B cell (primary cell): ENCODE results near the gene KNOP1. TPM values are rescaled to one million over a fixed set of nuclear protein-coding genes. Genes with fewer than 3 reads are reported as not detected.

ENCODE experiments used
- ATAC-seq: fragments of 200-7000 bp; cut with Tn5 transposase; one replicate; pipeline ENCODE4 v1.10.0; 2021; ENCODE audit warnings: low read depth, mild to moderate bottlenecking, moderate number of reproducible peaks, moderate library complexity
- CTCF ChIA-PET: fragments of 350-600 bp; sonication (Branson Sonifier 250); formaldehyde crosslinking; loops from one replicate; lab custom pipeline; 2021; ENCODE audit warnings: antibody characterized with exemption, inconsistent platforms; lab: Charles Lee
- POLR2A ChIA-PET: fragments of 350-600 bp; sonication (Branson Sonifier 250); formaldehyde crosslinking; loops from one replicate; lab custom pipeline; 2021; ENCODE audit warnings: antibody characterized with exemption; lab: Charles Lee
- DNase-seq: peaks from one replicate; pipeline ENCODE4 v3.0.0; 2013
- H2AFZ ChIP-seq: 2 replicates; pipeline ENCODE4 v1.6.1; 2012; ENCODE audit warnings: mild to moderate bottlenecking, low read depth, low read length; ENCODE audit not compliant: insufficient read depth, poor library complexity, severe bottlenecking
- H3K27ac ChIP-seq, 2 donors: 1 replicate in 1 of 2; 2 replicates in 1 of 2; pipeline ENCODE4 v1.5.1; 2012 to 2013; ENCODE audit warnings: low read length in 2 of 2, mild to moderate bottlenecking in 2 of 2, moderate library complexity in 1 of 2
- H3K27me3 ChIP-seq, 4 experiments: fragments of 200-600 bp in 1 of 4; sonication (generic) in 1 of 4; replicated peaks in 1 of 4; 1 replicate in 2 of 4; 2 replicates in 2 of 4; pipeline versions ENCODE4 v1.6.1 to v1.7.0; 2013 to 2016; ENCODE audit warnings: low read length in 3 of 4, mild to moderate bottlenecking in 2 of 4, mixed read lengths in 1 of 4, moderate library complexity in 1 of 4; ENCODE audit not compliant: insufficient read depth in 4 of 4, control insufficient read depth in 3 of 4; ENCODE audit errors: control extremely low read depth in 1 of 4
- H3K36me3 ChIP-seq, 2 experiments: replicated peaks in 1 of 2; 1 replicate in 1 of 2; 2 replicates in 1 of 2; pipeline versions ENCODE4 v1.6.1 to v1.7.1; 2013; ENCODE audit warnings: low read length in 1 of 2; ENCODE audit not compliant: insufficient read depth in 2 of 2, control insufficient read depth in 1 of 2; ENCODE audit errors: control extremely low read depth in 1 of 2, extremely low read depth in 1 of 2
- H3K4me1 ChIP-seq, 2 donors: fragments of 200-600 bp in 1 of 2; sonication (generic) in 1 of 2; 1 replicate in 1 of 2; 2 replicates in 1 of 2; pipeline versions ENCODE4 v1.5.1 to v1.6.1; 2013 to 2017; ENCODE audit warnings: low read length in 2 of 2; ENCODE audit not compliant: control insufficient read depth in 2 of 2, insufficient read depth in 2 of 2
- H3K4me2 ChIP-seq: replicated peaks from 2 replicates; pipeline ENCODE3; 2012; ENCODE audit warnings: mild to moderate bottlenecking, low read depth, low read length; ENCODE audit not compliant: poor library complexity, severe bottlenecking
- H3K4me3 ChIP-seq, 5 experiments: fragments of 200-600 bp in 1 of 5; sonication (generic) in 1 of 5; 1 replicate in 3 of 5; 2 replicates in 2 of 5; pipeline versions ENCODE4 v1.5.1 to v1.7.0; 2011 to 2016; ENCODE audit warnings: low read length in 4 of 5, mild to moderate bottlenecking in 4 of 5, low read depth in 2 of 5, control low read depth in 1 of 5, moderate library complexity in 1 of 5; ENCODE audit not compliant: insufficient read depth in 1 of 5; ENCODE audit errors: control extremely low read depth in 1 of 5, extremely low read depth in 1 of 5
- H3K79me2 ChIP-seq: fragments of 200-600 bp; sonication (generic); one replicate; pipeline ENCODE4 v1.6.0; 2016; ENCODE audit warnings: low read length; ENCODE audit not compliant: control insufficient read depth, insufficient read depth
- H3K9ac ChIP-seq: fragments of 200-600 bp; sonication (generic); 2 replicates; pipeline ENCODE4 v1.6.1; 2017; ENCODE audit warnings: mild to moderate bottlenecking, low read length, moderate library complexity
- H3K9me3 ChIP-seq, 3 donors: one replicate each; pipeline versions ENCODE4 v1.6.1 to v1.7.1; 2013; ENCODE audit warnings: low read length in 2 of 3; ENCODE audit not compliant: control insufficient read depth in 2 of 3, insufficient read depth in 1 of 3; ENCODE audit errors: control extremely low read depth in 1 of 3
- H4K20me1 ChIP-seq: 2 replicates; pipeline ENCODE4 v1.6.0; 2012; ENCODE audit warnings: mild to moderate bottlenecking, low read length; ENCODE audit not compliant: insufficient read depth, control insufficient read depth, poor library complexity, severe bottlenecking
- H3K27ac Mint-ChIP-seq: one replicate; pipeline ENCODE4 v1.8.0; 2021; ENCODE audit warnings: mixed read lengths
- H3K27me3 Mint-ChIP-seq: one replicate; pipeline ENCODE4 v1.8.0; 2021; ENCODE audit warnings: mixed read lengths
- H3K4me1 Mint-ChIP-seq: one replicate; pipeline ENCODE4 v1.8.0; 2021; ENCODE audit warnings: mixed read lengths
- H3K4me3 Mint-ChIP-seq: one replicate; pipeline ENCODE4 v1.8.0; 2021; ENCODE audit warnings: mixed read lengths
- H3K9me3 Mint-ChIP-seq: one replicate; pipeline ENCODE4 v1.8.0; 2022; ENCODE audit warnings: mixed read lengths; ENCODE audit not compliant: insufficient read depth
- EZH2 ChIP-seq: IDR thresholded peaks from 2 replicates; pipeline ENCODE4 v1.6.1; 2012; ENCODE audit warnings: borderline replicate concordance, low read depth, mild to moderate bottlenecking, moderate library complexity, low read length; ENCODE audit not compliant: insufficient read depth, poor library complexity, severe bottlenecking
- WGBS: methylation state at CpG from one replicate; pipeline ENCODE4 v1.1.5; 2013; ENCODE audit warnings: missing lambda C conversion rate; ENCODE audit not compliant: insufficient coverage; 5-methylcytosine and 5-hydroxymethylcytosine counted together
- intact Hi-C: fragments of 100-400 bp; cut with micrococcal nuclease; formaldehyde crosslinking; loops from one replicate; pipeline ENCODE4 v1.10.0; 2022
- polyA plus RNA-seq: library from polyadenylated mRNA; depleted of rRNA; stranded (reverse); fragments of >200 nt; gene quantifications from 2 replicates; pipeline ENCODE4 v1.2.3, GENCODE V29; 2012
- total RNA-seq, 2 donors: library from RNA; stranded (reverse); fragments of 120-200 nt in 1 of 2; gene quantifications; 1 replicate in 1 of 2; 2 replicates in 1 of 2; pipeline versions ENCODE4 v1.2.3 to v1.2.4, GENCODE V29; 2013 to 2022
- TF ChIP-seq, protein P1 (sequence below): fragments of 200-600 bp; IDR thresholded peaks from one replicate; pipeline ENCODE4 v1.8.0; 2022; ENCODE audit warnings: antibody characterized with exemption, mild to moderate bottlenecking

Gene KNOP1
- total and polyA plus RNA-seq, 2 donors (not counting 1 experiment from before 2014, with no cell fraction given) = 1.6 to 16.9 TPM

DNA sequence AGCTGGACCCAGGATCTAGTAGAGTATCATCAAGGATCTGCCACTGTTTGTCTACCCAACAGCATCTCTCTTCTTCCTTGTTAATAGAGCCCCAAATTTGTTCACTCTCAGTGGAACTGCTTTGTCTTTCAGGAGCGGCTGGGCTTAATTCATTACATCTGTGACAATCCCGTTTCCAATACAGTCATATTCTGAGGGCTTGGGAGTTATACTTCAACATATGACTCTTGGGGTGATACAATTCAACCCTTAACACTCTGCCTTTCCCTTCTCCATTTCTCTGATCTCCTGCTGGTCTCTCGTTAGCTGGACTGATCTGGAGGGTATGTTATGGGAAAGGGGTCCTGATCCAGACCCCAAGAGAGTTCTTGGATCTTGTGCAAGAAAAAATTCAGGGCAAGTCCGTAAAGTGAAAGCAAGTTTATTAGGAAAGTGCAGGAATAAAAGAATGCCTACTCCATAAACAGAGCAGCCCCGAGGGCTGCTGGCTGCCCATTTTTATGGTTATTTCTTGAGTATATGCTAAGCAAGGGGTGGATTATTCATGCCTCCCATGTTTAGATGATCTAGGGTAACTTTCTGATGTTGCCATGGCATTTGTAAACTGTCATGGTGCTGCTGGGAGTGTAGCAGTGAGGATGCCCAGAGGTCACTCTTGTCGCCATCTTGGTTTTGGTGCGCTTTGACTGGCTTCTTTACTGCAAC is 42.5 kb upstream of the KNOP1 start:
- Mint-ChIP-seq H3K9me3 (no peaks in the 10 kb centered on the region), H3K4me1 (no peaks in the 10 kb centered on the region), H3K27me3 (no peaks in the 10 kb centered on the region), H3K4me3 (no peak overlapping the region), H3K27ac (no peak overlapping the region)
- no peak for ATAC-seq
- Histone ChIP-seq H3K9ac (no peak overlapping the region), H3K27ac (no peak overlapping the region), H3K9me3 (no peaks in the 10 kb centered on the region), H3K36me3 (no peaks in the 10 kb centered on the region), H4K20me1 (no peaks in the 10 kb centered on the region), H3K4me2 (no peak overlapping the region), H3K79me2 (no peaks in the 10 kb centered on the region), H2AFZ (no peak overlapping the region), H3K27me3 (no peaks in the 10 kb centered on the region), H3K4me3 (no peak overlapping the region), H3K4me1 (no peaks in the 10 kb centered on the region)
- DNase-seq = no peak
- intact Hi-C loops = no loop called here
- WGBS = 100% methylated on average over 2 of the region's 7 CpGs
- ChIA-PET POLR2A (no interaction called here), CTCF (no interaction called here)
- TF ChIP-seq, protein P1, sequence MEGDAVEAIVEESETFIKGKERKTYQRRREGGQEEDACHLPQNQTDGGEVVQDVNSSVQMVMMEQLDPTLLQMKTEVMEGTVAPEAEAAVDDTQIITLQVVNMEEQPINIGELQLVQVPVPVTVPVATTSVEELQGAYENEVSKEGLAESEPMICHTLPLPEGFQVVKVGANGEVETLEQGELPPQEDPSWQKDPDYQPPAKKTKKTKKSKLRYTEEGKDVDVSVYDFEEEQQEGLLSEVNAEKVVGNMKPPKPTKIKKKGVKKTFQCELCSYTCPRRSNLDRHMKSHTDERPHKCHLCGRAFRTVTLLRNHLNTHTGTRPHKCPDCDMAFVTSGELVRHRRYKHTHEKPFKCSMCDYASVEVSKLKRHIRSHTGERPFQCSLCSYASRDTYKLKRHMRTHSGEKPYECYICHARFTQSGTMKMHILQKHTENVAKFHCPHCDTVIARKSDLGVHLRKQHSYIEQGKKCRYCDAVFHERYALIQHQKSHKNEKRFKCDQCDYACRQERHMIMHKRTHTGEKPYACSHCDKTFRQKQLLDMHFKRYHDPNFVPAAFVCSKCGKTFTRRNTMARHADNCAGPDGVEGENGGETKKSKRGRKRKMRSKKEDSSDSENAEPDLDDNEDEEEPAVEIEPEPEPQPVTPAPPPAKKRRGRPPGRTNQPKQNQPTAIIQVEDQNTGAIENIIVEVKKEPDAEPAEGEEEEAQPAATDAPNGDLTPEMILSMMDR = no peak
- TF ChIP-seq EZH2 = no peak

DNA sequence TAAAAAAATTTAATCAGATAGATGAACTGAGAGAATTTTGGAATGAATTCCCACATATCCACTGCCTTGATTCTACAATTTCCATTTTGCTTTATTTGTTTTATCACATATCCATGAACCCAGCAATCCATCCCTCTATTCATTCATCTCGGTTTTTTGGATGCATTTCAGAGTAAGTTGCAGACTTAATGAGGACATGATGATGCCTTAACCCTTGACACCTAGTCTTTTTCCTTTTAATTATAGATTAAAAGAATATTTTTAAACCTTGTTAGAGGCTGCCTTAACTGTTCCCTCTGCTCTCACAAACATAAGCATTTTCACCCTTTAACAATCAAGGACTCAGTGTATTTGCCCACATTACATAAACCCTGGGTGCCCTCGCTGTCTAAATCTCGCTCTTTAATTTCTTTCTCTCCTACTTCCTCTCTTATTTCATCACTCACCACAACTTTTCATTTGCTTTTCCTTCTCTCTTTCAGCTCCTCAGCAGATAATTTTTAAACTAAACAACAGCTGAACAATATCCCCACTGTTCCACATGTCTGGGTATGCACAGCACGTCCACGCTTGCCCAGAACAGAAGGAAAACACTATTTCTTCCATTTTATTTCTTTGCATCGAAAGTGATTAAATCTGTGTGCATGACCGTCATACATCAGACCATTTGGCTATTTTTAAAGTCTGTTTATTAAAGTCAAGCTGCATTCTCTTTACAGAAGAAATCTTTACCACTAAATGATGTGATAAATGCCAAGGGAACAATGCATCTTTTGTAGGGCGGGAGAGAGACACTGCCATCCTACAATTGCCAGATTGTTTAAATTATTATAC is 40.0 kb upstream of the KNOP1 start:
- Histone ChIP-seq H3K9ac (no peak overlapping the region), H3K4me1 (no peaks in the 10 kb centered on the region), H4K20me1 (no peaks in the 10 kb centered on the region), H3K9me3 (no peaks in the 10 kb centered on the region), H3K4me3 (no peak overlapping the region), H3K36me3 (no peaks in the 10 kb centered on the region), H3K27ac (no peak overlapping the region), H2AFZ (no peak overlapping the region), H3K27me3 (no peaks in the 10 kb centered on the region), H3K4me2 (no peak overlapping the region), H3K79me2 (no peaks in the 10 kb centered on the region)
- ATAC-seq (no peak), DNase-seq (no peak)
- ChIA-PET POLR2A (no interaction called here), CTCF (interaction anchor here (0.6 kb wide), 1 partner anchor 94 kb away, joined by 4 read pairs; no protein-coding TSS in a partner anchor)
- Mint-ChIP-seq H3K9me3 (no peaks in the 10 kb centered on the region), H3K27me3 (no peaks in the 10 kb centered on the region), H3K4me1 (no peaks in the 10 kb centered on the region), H3K27ac (no peak overlapping the region), H3K4me3 (no peak overlapping the region)
- 73% methylated on average over 2 of the region's 8 CpGs for WGBS
- no peak for TF ChIP-seq EZH2
- TF ChIP-seq, protein P1 = no peak
- intact Hi-C loops = no loop called here
